Urinary bladder (tissue), 4 donors: Measurements from ENCODE around the gene PIK3CD. TPM values are rescaled to one million over a fixed set of nuclear protein-coding genes. Genes with fewer than 3 reads are reported as not detected.

ENCODE experiments used
- DNase-seq: peaks from one replicate; pipeline ENCODE4 v3.0.0-alpha.2; 2015; ENCODE audit errors: extremely low spot score
- H3K27ac ChIP-seq: one replicate; pipeline ENCODE4 v1.5.1; 2013; ENCODE audit warnings: low read depth, mild to moderate bottlenecking, moderate library complexity
- H3K36me3 ChIP-seq: one replicate; pipeline ENCODE4 v1.6.1; 2013; ENCODE audit warnings: mild to moderate bottlenecking, moderate library complexity; ENCODE audit not compliant: insufficient read depth
- H3K4me1 ChIP-seq: one replicate; pipeline ENCODE4 v1.6.1; 2013; ENCODE audit warnings: mild to moderate bottlenecking, moderate library complexity; ENCODE audit not compliant: insufficient read depth
- H3K4me3 ChIP-seq: one replicate; pipeline ENCODE4 v1.5.1; 2013; ENCODE audit warnings: low read depth, low read length
- WGBS: extraction: QIAGEN DNeasy Blood & Tissue Kit; methylation state at CpG from one replicate; pipeline ENCODE4 v1.1.7; 2013; 5-methylcytosine and 5-hydroxymethylcytosine counted together
- polyA plus RNA-seq: library from polyadenylated mRNA; stranded (reverse); fragments of 200-250 nt; gene quantifications from one replicate; pipeline ENCODE4 v1.2.3, GENCODE V29; 2013
- total RNA-seq: library from RNA; depleted of rRNA; stranded (reverse); fragments of >200 nt; gene quantifications from one replicate; pipeline ENCODE4 v1.2.3, GENCODE V29; 2014
- donor health status: healthy with polysubstance abuse.
- donor health status: healthy.

PIK3CD gene
- total and polyA plus RNA-seq, 2 donors = 3.8 to 5.5 TPM

GRCh38 chr1:9764550-9764949 lies 113.0 kb downstream of the PIK3CD start:
- 85% methylated on average over 3 of the region's 3 CpGs for WGBS
- Histone ChIP-seq H3K4me3 (no peak overlapping the region), H3K27ac (no peak overlapping the region), H3K36me3 (no peaks in the 10 kb centered on the region), H3K4me1 (no peaks in the 10 kb centered on the region)
- no peak for DNase-seq

- Histone ChIP-seq H3K27ac (no peak overlapping the region), H3K4me3 (no peak overlapping the region), H3K36me3 (no peaks in the 10 kb centered on the region), H3K4me1 (no peaks in the 10 kb centered on the region)
- 93% methylated on average over 15 of the region's 15 CpGs for whole genome bisulfite sequencing
- DNase-seq = no peak
Measured at GRCh38 chr1:9766759-9767442, 115.4 kb downstream of the PIK3CD start.

GRCh38 chr1:9767964-9768668 lies 116.6 kb downstream of the PIK3CD start:
- DNase-seq = no peak
- 92% methylated on average over 24 of the region's 24 CpGs for WGBS
- Histone ChIP-seq H3K4me1 (no peaks in the 10 kb centered on the region), H3K36me3 (no peaks in the 10 kb centered on the region), H3K4me3 (no peak overlapping the region), H3K27ac (no peak overlapping the region)

- 76% methylated on average over 3 of the region's 3 CpGs for WGBS
- H3K4me3 ChIP-seq = no peak overlapping the region
- DNase-seq = no peak
- H3K27ac ChIP-seq = no peak overlapping the region
- no peaks in the 10 kb centered on the region for H3K36me3 ChIP-seq
- H3K4me1 ChIP-seq = no peaks in the 10 kb centered on the region
Measured at GRCh38 chr1:9768983-9769382, 117.5 kb downstream of the PIK3CD start.

- Histone ChIP-seq H3K27ac (no peak overlapping the region), H3K4me3 (no peak overlapping the region), H3K36me3 (no peaks in the 10 kb centered on the region), H3K4me1 (no peaks in the 10 kb centered on the region)
- 61% methylated on average over 10 of the region's 10 CpGs for WGBS
- DNase-seq = no peak
Measured at GRCh38 chr1:9770298-9770697, 118.8 kb downstream of the PIK3CD start.

- no peak overlapping the region for H3K4me3 ChIP-seq
- DNase-seq = no peak
- WGBS = 90% methylated on average over 20 of the region's 20 CpGs
- no peaks in the 10 kb centered on the region for H3K36me3 ChIP-seq
- no peak overlapping the region for H3K27ac ChIP-seq
- H3K4me1 ChIP-seq = no peaks in the 10 kb centered on the region
Measured at GRCh38 chr1:9774712-9775679, 123.5 kb downstream of the PIK3CD start.

GRCh38 chr1:9776685-9777084 lies 125.2 kb downstream of the PIK3CD start:
- DNase-seq = no peak
- H3K4me3 ChIP-seq = no peak overlapping the region
- WGBS = 97% methylated on average over 2 of the region's 2 CpGs
- no peaks in the 10 kb centered on the region for H3K4me1 ChIP-seq
- no peak overlapping the region for H3K27ac ChIP-seq
- H3K36me3 ChIP-seq = no peaks in the 10 kb centered on the region

Other genes starting within 250 kb of the PIK3CD start
- 3.7 TPM for gene SLC25A33, start 112.3 kb upstream of the PIK3CD start, total RNA-seq
- gene SLC25A33, start 112.3 kb upstream of the PIK3CD start, polyA plus RNA-seq = 2.8 TPM
- gene TMEM201, start 62.8 kb upstream of the PIK3CD start, total RNA-seq = 4.4 TPM
- 8.6 TPM for gene TMEM201, start 62.8 kb upstream of the PIK3CD start, polyA plus RNA-seq
- gene CLSTN1, start 172.2 kb downstream of the PIK3CD start, total RNA-seq = 59.6 TPM
- 90.6 TPM for gene CLSTN1, start 172.2 kb downstream of the PIK3CD start, polyA plus RNA-seq